SK-N-SH treated with all-trans-retinoic acid at 6 μM for 48 hours (cell line): Measurements from ENCODE around the gene THAP5.
A peak's percentile ranks its signal among the peaks of the same experiment; 100 is the strongest.

Experiments
- ATAC-seq: fragments of 200-7000 bp; cut with Tn5 transposase; 3 replicates; pipeline ENCODE4 v1.9.1; 2020; ENCODE audit warnings: mild to moderate bottlenecking, moderate library complexity
- ARNTL ChIP-seq: fragments of 450-650 bp; formaldehyde crosslinking; IDR thresholded peaks from 2 replicates; pipeline ENCODE4 v1.5.0; 2020; ENCODE audit warnings: low read depth, mild to moderate bottlenecking, moderate library complexity, borderline replicate concordance
- BACH2 ChIP-seq: fragments of 250-450 bp; sonication (Bioruptor Pico); IDR thresholded peaks from 2 replicates; pipeline ENCODE4 v1.9.0; 2021; ENCODE audit warnings: mild to moderate bottlenecking, borderline replicate concordance
- CSDC2 ChIP-seq: fragments of 250-450 bp; sonication (Bioruptor Pico); IDR thresholded peaks from 2 replicates; pipeline ENCODE4 v1.5.0; 2020; ENCODE audit warnings: mild to moderate bottlenecking, moderate library complexity
- GLIS3 ChIP-seq: fragments of 250-450 bp; sonication (Bioruptor Pico); IDR thresholded peaks from 2 replicates; pipeline ENCODE4 v1.5.0; 2020; ENCODE audit warnings: mild to moderate bottlenecking, moderate library complexity
- ISL1 ChIP-seq: fragments of 250-450 bp; sonication (Bioruptor Pico); IDR thresholded peaks from 2 replicates; pipeline ENCODE4 v2.1.2; 2022; ENCODE audit warnings: mild to moderate bottlenecking, moderate library complexity
- OSR1 ChIP-seq: fragments of 250-450 bp; sonication (Bioruptor Pico); IDR thresholded peaks from 2 replicates; pipeline ENCODE4 v1.8.0; 2022; ENCODE audit warnings: moderate library complexity, mild to moderate bottlenecking, inconsistent platforms
- RARB ChIP-seq: fragments of 250-450 bp; sonication (Bioruptor Pico); IDR thresholded peaks from 2 replicates; pipeline ENCODE4 v1.8.0; 2021; ENCODE audit warnings: mild to moderate bottlenecking, moderate library complexity
- SNAI2 ChIP-seq: fragments of 250-450 bp; sonication (Bioruptor Pico); IDR thresholded peaks from 2 replicates; pipeline ENCODE4 v1.5.0; 2020; ENCODE audit warnings: mild to moderate bottlenecking, moderate library complexity
- TOX ChIP-seq: fragments of 250-450 bp; sonication (Bioruptor Pico); IDR thresholded peaks from 2 replicates; pipeline ENCODE4 v1.8.0; 2021; ENCODE audit warnings: mild to moderate bottlenecking, moderate library complexity, borderline replicate concordance
- ZFP3 ChIP-seq: fragments of 250-450 bp; sonication (Bioruptor Pico); IDR thresholded peaks from 2 replicates; pipeline ENCODE4 v1.5.0; 2020; ENCODE audit warnings: mild to moderate bottlenecking, moderate library complexity
- ZFP30 ChIP-seq: fragments of 450-650 bp; formaldehyde crosslinking; IDR thresholded peaks from 2 replicates; pipeline ENCODE4 v1.5.0; 2022; ENCODE audit warnings: mild to moderate bottlenecking, moderate library complexity
- ZNF565 ChIP-seq: fragments of 450-650 bp; formaldehyde crosslinking; conservative IDR thresholded peaks from 2 replicates; pipeline ENCODE4 v1.5.0; 2020; ENCODE audit warnings: low read depth, mild to moderate bottlenecking, moderate library complexity
- ZNF70 ChIP-seq: fragments of 450-650 bp; formaldehyde crosslinking; IDR thresholded peaks from 2 replicates; pipeline ENCODE4 v1.5.0; 2020; ENCODE audit warnings: mild to moderate bottlenecking, moderate library complexity
- TF ChIP-seq, protein P1 (sequence below): fragments of 250-450 bp; sonication (Bioruptor Pico); IDR thresholded peaks from 2 replicates; pipeline ENCODE4 v1.8.0; 2020; ENCODE audit warnings: mild to moderate bottlenecking, moderate library complexity, borderline replicate concordance
- TF ChIP-seq, protein P2 (sequence below): fragments of 250-450 bp; sonication (Bioruptor Pico); IDR thresholded peaks from 2 replicates; pipeline ENCODE4 v1.8.0; 2021; ENCODE audit warnings: low read depth, mild to moderate bottlenecking, moderate library complexity, borderline replicate concordance
- TF ChIP-seq, protein P3 (sequence below): fragments of 250-450 bp; sonication (Bioruptor Pico); IDR thresholded peaks from 2 replicates; pipeline ENCODE4 v1.5.0; 2020; ENCODE audit warnings: mild to moderate bottlenecking, moderate library complexity

THAP5 gene

DNA sequence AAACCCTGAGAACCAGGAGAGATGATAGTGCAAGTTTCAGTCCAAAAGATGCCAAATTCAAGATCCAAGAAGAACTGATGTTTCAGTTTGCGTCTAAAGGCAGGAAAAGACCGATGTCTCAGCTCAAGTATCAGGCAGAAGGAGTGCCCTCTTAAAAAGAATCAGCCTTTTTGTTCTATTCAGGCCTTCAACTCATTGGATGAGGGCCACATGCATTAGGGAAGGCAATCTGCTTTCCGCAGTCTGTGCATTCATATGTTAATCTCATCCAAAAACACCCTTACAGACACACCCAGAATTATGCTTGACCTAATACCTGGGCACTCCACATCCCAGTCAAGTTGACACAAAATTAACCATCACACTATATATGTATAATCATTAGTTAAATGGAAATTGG, 45.4 kb upstream of the THAP5 start (continued):
- TF ChIP-seq, protein P1, sequence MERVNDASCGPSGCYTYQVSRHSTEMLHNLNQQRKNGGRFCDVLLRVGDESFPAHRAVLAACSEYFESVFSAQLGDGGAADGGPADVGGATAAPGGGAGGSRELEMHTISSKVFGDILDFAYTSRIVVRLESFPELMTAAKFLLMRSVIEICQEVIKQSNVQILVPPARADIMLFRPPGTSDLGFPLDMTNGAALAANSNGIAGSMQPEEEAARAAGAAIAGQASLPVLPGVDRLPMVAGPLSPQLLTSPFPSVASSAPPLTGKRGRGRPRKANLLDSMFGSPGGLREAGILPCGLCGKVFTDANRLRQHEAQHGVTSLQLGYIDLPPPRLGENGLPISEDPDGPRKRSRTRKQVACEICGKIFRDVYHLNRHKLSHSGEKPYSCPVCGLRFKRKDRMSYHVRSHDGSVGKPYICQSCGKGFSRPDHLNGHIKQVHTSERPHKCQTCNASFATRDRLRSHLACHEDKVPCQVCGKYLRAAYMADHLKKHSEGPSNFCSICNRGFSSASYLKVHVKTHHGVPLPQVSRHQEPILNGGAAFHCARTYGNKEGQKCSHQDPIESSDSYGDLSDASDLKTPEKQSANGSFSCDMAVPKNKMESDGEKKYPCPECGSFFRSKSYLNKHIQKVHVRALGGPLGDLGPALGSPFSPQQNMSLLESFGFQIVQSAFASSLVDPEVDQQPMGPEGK (CRISPR knock-in tag) = no peak
- TF ChIP-seq CSDC2 (CRISPR knock-in tag) = no peak

DNA sequence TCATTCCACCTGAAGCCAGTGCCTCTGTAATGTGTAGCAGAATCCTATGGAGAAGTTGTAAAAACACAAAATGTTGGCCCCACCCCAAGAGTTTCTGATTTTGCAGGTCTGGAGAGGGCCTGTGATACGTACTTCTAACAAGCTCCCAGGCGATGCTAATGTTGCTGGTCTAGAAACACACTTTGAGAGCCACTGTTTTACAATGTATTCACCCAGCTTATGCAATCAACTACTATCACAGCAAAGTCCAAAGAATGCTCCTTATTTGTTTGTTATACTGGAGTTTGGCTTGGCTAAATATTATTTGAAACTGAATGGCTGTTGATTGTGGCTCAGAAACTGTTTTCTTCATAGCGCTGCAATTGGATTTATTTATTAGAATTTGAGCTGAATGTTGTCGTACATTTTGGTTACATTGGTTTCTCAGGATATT, 44.5 kb upstream of the THAP5 start:
- TF ChIP-seq RARB (CRISPR knock-in tag) (no peak), BACH2 (CRISPR knock-in tag) (no peak), ZFP3 (CRISPR knock-in tag) (no peak), SNAI2 (no peak), ISL1 (no peak)
- TF ChIP-seq, protein P1 (CRISPR knock-in tag) = no peak
- TF ChIP-seq, protein P2, sequence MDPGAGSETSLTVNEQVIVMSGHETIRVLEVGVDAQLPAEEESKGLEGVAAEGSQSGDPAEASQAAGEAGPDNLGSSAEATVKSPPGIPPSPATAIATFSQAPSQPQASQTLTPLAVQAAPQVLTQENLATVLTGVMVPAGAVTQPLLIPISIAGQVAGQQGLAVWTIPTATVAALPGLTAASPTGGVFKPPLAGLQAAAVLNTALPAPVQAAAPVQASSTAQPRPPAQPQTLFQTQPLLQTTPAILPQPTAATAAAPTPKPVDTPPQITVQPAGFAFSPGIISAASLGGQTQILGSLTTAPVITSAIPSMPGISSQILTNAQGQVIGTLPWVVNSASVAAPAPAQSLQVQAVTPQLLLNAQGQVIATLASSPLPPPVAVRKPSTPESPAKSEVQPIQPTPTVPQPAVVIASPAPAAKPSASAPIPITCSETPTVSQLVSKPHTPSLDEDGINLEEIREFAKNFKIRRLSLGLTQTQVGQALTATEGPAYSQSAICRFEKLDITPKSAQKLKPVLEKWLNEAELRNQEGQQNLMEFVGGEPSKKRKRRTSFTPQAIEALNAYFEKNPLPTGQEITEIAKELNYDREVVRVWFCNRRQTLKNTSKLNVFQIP (CRISPR knock-in tag) = no peak
- ATAC-seq = no peak

DNA sequence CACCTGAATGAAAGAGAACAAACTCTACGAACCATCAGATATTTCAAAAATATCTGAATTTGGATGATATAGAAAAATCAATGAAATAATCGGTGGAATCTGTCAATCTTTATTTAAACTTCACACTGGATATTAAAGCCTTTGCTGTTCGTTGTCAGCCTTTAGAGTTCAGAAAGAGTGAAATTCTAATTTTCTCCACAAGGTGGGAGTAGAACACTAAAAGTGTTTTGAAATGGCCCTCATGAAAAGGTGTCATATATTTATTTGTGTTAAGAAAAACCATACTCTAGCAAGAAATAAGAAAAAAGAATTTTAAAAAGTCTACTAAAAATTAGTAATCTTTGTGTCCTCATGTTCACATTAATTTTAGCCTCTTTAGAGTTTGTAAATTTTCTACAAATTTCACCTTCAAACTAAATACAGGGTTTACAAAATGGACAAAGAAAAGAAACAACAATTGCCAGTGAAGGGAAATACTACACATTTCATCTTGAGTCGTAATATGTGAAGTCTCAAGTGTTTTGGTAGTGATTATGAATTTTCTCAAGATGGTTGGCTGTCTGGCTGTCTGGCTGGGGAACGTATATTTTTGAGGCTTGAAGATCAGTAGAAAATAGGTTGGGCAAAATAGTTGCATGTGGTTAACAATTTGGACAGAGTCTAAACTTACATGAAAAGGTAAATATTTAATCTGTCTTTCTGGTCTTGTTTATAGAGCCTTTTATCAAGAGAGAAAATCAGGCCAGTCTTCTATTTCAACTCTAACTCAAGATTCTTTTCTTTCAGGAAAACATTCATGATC, 43.8 kb upstream of the THAP5 start:
- ATAC-seq = peak; percentile 85
- no peak for TF ChIP-seq ARNTL (CRISPR knock-in tag)

DNA sequence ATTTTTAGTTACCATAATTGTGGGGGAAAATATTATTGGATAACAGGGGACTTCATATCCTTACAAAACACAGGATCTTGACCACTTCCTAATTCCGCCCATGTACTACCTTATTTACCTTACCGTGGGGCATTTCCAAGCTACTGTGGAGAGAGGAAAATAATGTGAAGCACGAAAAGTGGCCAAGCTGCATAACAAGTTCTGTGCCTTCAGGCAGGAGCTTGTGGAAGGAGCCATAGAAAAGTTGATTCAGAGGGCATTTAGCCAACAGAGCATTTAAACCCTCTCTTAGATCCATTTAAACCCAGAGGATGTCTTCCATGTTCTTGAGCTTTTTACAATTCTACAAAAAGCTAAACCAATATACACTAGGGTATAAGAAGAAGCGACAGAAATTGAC, 41.8 kb upstream of the THAP5 start:
- no peak for ATAC-seq
- TF ChIP-seq ZFP30 (CRISPR knock-in tag) = no peak
- TF ChIP-seq ZNF565 (CRISPR knock-in tag) = no peak
- TF ChIP-seq RARB (CRISPR knock-in tag) = no peak
- TF ChIP-seq BACH2 (CRISPR knock-in tag) = no peak
- TF ChIP-seq, protein P2 (CRISPR knock-in tag) = no peak
- no peak for TF ChIP-seq ARNTL (CRISPR knock-in tag)
- TF ChIP-seq ZNF70 (CRISPR knock-in tag) = no peak
- no peak for TF ChIP-seq GLIS3 (CRISPR knock-in tag)
- no peak for TF ChIP-seq ISL1
- TF ChIP-seq OSR1 = no peak
- TF ChIP-seq, protein P3, sequence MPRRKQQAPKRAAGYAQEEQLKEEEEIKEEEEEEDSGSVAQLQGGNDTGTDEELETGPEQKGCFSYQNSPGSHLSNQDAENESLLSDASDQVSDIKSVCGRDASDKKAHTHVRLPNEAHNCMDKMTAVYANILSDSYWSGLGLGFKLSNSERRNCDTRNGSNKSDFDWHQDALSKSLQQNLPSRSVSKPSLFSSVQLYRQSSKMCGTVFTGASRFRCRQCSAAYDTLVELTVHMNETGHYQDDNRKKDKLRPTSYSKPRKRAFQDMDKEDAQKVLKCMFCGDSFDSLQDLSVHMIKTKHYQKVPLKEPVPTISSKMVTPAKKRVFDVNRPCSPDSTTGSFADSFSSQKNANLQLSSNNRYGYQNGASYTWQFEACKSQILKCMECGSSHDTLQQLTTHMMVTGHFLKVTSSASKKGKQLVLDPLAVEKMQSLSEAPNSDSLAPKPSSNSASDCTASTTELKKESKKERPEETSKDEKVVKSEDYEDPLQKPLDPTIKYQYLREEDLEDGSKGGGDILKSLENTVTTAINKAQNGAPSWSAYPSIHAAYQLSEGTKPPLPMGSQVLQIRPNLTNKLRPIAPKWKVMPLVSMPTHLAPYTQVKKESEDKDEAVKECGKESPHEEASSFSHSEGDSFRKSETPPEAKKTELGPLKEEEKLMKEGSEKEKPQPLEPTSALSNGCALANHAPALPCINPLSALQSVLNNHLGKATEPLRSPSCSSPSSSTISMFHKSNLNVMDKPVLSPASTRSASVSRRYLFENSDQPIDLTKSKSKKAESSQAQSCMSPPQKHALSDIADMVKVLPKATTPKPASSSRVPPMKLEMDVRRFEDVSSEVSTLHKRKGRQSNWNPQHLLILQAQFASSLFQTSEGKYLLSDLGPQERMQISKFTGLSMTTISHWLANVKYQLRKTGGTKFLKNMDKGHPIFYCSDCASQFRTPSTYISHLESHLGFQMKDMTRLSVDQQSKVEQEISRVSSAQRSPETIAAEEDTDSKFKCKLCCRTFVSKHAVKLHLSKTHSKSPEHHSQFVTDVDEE (CRISPR knock-in tag) = no peak
- no peak for TF ChIP-seq TOX (CRISPR knock-in tag)
- TF ChIP-seq CSDC2 (CRISPR knock-in tag) = no peak
